Gastrocnemius medialis (tissue), 4 donors: ENCODE results near the gene ALS2CL.

Source experiments
- CTCF ChIP-seq, 5 experiments: fragments of 450-650 bp in 3 of 5; fragments of 200-600 bp in 2 of 5; sonication (generic) in 2 of 5; IDR thresholded peaks in 4 of 5; conservative IDR thresholded peaks in 1 of 5; 1 replicate in 4 of 5; 2 replicates in 1 of 5; pipeline ENCODE4 v1.5.1; 2016 to 2019; ENCODE audit warnings: antibody characterized with exemption in 5 of 5, mild to moderate bottlenecking in 3 of 5, moderate library complexity in 3 of 5
- POLR2A ChIP-seq, 2 donors: fragments of 450-650 bp; IDR thresholded peaks; one replicate each; pipeline ENCODE4 v1.6.1; 2017; ENCODE audit warnings: antibody characterized with exemption in 2 of 2, mild to moderate bottlenecking in 2 of 2, moderate library complexity in 2 of 2

- TF ChIP-seq CTCF (IDR thresholded peaks at IDR 0.05 in 4 of 5, conservative IDR thresholded peaks at IDR 0.05 in 1 of 5) = no peak
- TF ChIP-seq POLR2A (IDR thresholded peaks at IDR 0.05) = no peak
Measured at GRCh38 chr3:46665763-46666452, 27.6 kb downstream of the ALS2CL start.
